Activated naive CD8-positive, alpha-beta T cell treated with anti-CD3 and anti-CD28 coated beads, Interleukin-2, amount 50 U/mL, for 24 hours (primary cell): ENCODE data around the gene SEMA5A.
A peak's percentile ranks its signal among the peaks of the same experiment; 100 is the strongest.

ENCODE experiments used
- ATAC-seq: fragments of 150-1000 bp; cut with Tn5 transposase; one replicate; pipeline ENCODE4 v1.10.0; 2021
- DNase-seq: peaks from one replicate; pipeline ENCODE4 v3.0.0; 2021
- H3K27ac Mint-ChIP-seq: one replicate; pipeline ENCODE4 v1.8.0; 2021; ENCODE audit warnings: mild to moderate bottlenecking, mixed read lengths
- H3K27me3 Mint-ChIP-seq: one replicate; pipeline ENCODE4 v1.8.0; 2021; ENCODE audit warnings: mixed read lengths
- H3K36me3 Mint-ChIP-seq: one replicate; pipeline ENCODE4 v1.8.0; 2021; ENCODE audit warnings: low read depth, mixed read lengths
- H3K4me1 Mint-ChIP-seq: one replicate; pipeline ENCODE4 v1.8.0; 2021; ENCODE audit warnings: mixed read lengths
- H3K4me3 Mint-ChIP-seq: one replicate; pipeline ENCODE4 v1.8.0; 2021; ENCODE audit warnings: mild to moderate bottlenecking, moderate library complexity, mixed read lengths
- H3K9me3 Mint-ChIP-seq: one replicate; pipeline ENCODE4 v1.8.0; 2021; ENCODE audit warnings: mixed read lengths

The SEMA5A gene

GRCh38 chr5:9189681-9190080, 356.2 kb downstream of the SEMA5A start:
- no peak for DNase-seq
- no peaks in the 10 kb centered on the region for H3K27me3 Mint-ChIP-seq
- H3K9me3 Mint-ChIP-seq = no peaks in the 10 kb centered on the region

DNA sequence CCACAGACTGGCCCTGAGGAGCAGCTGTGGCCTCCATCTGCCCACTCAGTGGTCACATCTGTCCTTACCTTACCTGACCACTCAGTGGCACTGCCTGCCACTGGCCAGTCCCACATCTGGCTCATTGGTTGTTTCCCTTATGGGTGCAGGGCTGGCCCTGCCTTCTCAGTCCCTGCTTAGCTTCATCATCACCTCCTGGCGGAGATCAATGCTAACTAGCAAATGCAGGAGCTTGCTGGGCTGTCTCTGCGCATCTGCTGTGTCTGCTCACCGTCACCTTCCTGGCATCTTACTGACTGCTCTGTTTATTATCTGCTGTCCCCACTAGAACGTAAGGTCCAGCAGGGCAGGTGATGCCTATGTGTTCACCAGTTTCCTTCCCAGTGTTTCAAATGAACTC, 356.9 kb downstream of the SEMA5A start:
- ATAC-seq = no peak
- H3K27me3 Mint-ChIP-seq = no peaks in the 10 kb centered on the region
- no peaks in the 10 kb centered on the region for H3K4me1 Mint-ChIP-seq
- H3K27ac Mint-ChIP-seq = no peak overlapping the region
- no peak for DNase-seq
- H3K36me3 Mint-ChIP-seq = no peaks in the 10 kb centered on the region
- H3K9me3 Mint-ChIP-seq = no peaks in the 10 kb centered on the region
- no peak overlapping the region for H3K4me3 Mint-ChIP-seq

More at GRCh38 chr5:9189681-9190080, 356.2 kb downstream of the SEMA5A start:
- no peak for ATAC-seq
- H3K36me3 Mint-ChIP-seq = no peaks in the 10 kb centered on the region
- H3K4me1 Mint-ChIP-seq = no peaks in the 10 kb centered on the region
- no peak overlapping the region for H3K27ac Mint-ChIP-seq
- no peak overlapping the region for H3K4me3 Mint-ChIP-seq

- peak; percentile 65 for ATAC-seq
- Mint-ChIP-seq H3K27me3 (no peaks in the 10 kb centered on the region), H3K27ac (no peak overlapping the region), H3K4me1 (no peaks in the 10 kb centered on the region), H3K36me3 (no peaks in the 10 kb centered on the region), H3K9me3 (no peaks in the 10 kb centered on the region), H3K4me3 (no peak overlapping the region)
- DNase-seq = no peak
Observed at GRCh38 chr5:9188131-9188530, 357.7 kb downstream of the SEMA5A start.

- Mint-ChIP-seq H3K27ac (no peak overlapping the region), H3K27me3 (no peaks in the 10 kb centered on the region), H3K9me3 (no peaks in the 10 kb centered on the region), H3K36me3 (no peaks in the 10 kb centered on the region), H3K4me1 (no peaks in the 10 kb centered on the region), H3K4me3 (no peak overlapping the region)
- DNase-seq = no peak
- ATAC-seq = no peak
Observed at GRCh38 chr5:9187614-9188013, 358.3 kb downstream of the SEMA5A start.

GRCh38 chr5:9186069-9186468, 359.8 kb downstream of the SEMA5A start:
- ATAC-seq = no peak
- Mint-ChIP-seq H3K27me3 (no peaks in the 10 kb centered on the region), H3K4me3 (no peak overlapping the region), H3K4me1 (no peaks in the 10 kb centered on the region), H3K27ac (no peak overlapping the region), H3K36me3 (no peaks in the 10 kb centered on the region), H3K9me3 (no peaks in the 10 kb centered on the region)
- DNase-seq = no peak

GRCh38 chr5:9183992-9184391, 361.9 kb downstream of the SEMA5A start:
- Mint-ChIP-seq H3K27me3 (no peaks in the 10 kb centered on the region), H3K27ac (no peak overlapping the region), H3K4me3 (no peak overlapping the region), H3K4me1 (no peaks in the 10 kb centered on the region), H3K9me3 (no peaks in the 10 kb centered on the region), H3K36me3 (no peaks in the 10 kb centered on the region)
- no peak for ATAC-seq
- DNase-seq = no peak

DNA sequence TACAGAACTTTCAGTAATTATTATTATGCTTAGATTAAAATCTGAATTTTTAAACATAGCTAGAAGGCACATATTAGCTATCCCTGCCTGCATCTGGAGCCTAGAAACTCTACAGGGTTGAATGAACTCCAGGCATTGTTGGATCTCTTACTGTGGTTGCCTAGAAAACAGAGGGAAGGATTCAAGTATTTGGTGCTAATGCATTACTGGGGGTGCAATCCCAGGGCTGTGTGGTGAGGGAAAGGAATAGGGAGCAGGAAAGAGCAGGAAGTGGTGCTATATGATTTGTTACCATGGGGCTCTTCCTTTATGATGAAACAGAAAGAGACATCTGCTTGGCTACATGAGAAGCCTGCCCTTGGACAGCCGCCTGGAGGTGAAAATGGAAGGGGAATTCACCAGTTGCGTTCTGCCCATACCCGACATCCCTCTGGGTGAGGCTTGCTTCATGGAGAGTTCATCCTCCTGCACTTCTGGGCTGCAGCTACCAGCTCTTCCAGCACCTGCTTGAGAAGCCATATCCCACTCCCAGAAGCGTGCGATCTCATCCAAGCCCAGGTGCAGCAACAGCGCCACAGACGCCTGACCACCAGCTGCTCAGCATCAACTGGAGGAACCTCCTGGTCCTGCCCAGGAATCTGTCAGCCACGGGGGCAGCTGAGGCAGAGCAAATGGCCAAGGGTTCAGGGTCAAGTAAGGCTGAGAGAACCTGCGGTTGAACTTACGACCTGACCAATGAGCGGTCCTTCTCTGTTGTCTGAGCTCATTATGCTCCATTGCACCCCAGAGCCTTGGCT, 362.8 kb downstream of the SEMA5A start:
- Mint-ChIP-seq H3K4me1 (no peaks in the 10 kb centered on the region), H3K36me3 (no peaks in the 10 kb centered on the region), H3K27ac (no peak overlapping the region), H3K4me3 (no peak overlapping the region), H3K9me3 (no peaks in the 10 kb centered on the region), H3K27me3 (no peaks in the 10 kb centered on the region)
- ATAC-seq (no peak), DNase-seq (no peak)

DNA sequence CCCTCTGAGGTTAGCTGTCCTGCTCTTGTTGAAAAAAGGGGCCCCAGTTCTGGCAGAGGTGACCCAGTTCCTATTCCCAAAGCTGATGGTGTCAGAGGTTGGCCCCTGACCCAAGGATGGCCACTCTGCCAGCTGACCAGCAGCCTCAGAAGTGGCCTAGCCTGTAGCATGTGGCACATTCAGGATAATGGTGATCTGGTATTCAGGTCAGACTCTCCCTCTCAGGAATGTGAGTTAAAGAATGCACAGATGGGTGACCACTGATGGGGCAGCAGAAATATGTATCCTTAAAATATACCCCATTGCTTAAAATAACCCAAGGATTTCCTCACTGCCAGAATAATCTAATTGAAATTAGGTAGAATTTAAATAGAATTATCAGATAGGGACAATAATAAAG, 369.2 kb downstream of the SEMA5A start:
- no peak overlapping the region for H3K4me3 Mint-ChIP-seq
- H3K4me1 Mint-ChIP-seq = no peaks in the 10 kb centered on the region
- no peaks in the 10 kb centered on the region for H3K36me3 Mint-ChIP-seq
- H3K27me3 Mint-ChIP-seq = no peaks in the 10 kb centered on the region
- no peak overlapping the region for H3K27ac Mint-ChIP-seq
- peaks cover 7% of the 10 kb centered on the region for H3K9me3 Mint-ChIP-seq
- DNase-seq = no peak
- no peak for ATAC-seq

DNA sequence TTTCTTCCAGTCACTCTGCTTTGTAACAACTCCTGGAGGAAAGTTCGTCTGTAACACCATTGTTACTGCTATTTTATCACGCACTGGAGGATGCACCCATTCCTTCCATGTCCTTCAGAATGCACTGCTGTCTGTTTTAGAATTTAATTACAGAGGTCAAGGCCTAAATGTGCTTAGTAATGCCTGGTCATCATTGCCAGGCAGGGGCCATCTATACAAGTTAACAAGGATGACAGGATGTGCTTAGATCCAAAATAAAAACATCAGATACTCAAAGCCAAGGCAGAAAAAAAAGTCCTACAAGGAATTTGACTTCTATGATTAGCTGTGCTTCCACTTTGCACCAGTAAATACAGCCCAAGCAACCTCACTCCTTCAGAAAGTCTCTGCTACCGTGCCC, 371.4 kb downstream of the SEMA5A start:
- Mint-ChIP-seq H3K36me3 (no peaks in the 10 kb centered on the region), H3K27me3 (no peaks in the 10 kb centered on the region), H3K4me3 (no peak overlapping the region), H3K4me1 (no peaks in the 10 kb centered on the region), H3K27ac (no peak overlapping the region), H3K9me3 (peaks cover 7% of the 10 kb centered on the region)
- DNase-seq = no peak
- ATAC-seq = no peak

DNA sequence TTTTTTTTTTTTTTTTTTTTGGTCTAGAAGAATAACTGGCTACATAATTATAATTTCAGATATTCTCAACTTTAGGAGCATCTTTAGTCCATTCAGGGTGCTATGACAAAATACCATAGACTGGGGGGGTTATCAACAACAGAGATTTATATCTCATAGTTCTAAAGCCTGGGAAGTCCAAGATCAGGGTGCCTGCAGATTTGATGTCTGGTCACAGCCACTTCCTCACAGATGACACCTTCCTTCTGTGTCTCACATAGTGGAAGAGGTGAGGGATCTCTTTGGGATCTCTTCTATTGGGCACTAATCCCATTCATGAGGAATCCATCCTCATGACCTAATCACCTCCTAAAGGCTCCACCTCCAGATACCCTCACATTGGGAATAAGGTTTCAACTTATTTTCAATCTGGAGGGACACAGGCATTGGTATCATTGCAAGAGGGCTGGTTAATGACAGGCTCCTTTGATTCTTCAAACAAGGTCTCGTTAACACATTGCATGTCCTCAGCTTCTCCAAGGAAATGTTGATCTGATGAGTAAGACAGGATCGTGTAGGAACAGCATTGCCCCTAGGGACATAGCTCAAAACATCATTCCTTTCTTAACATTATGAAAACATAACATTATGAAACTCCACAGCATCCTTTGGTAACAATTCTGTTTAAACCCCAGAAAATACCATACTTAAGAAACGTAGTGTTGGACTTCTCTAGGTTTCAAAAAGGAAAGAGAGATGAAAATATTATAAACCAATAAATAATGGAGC, 372.4 kb downstream of the SEMA5A start:
- no peaks in the 10 kb centered on the region for H3K27me3 Mint-ChIP-seq
- no peak for DNase-seq

GRCh38 chr5:9170026-9170425, 375.8 kb downstream of the SEMA5A start:
- no peaks in the 10 kb centered on the region for H3K36me3 Mint-ChIP-seq
- DNase-seq (no peak), ATAC-seq (no peak)
- H3K27ac Mint-ChIP-seq = no peak overlapping the region
- H3K9me3 Mint-ChIP-seq = peaks cover 7% of the 10 kb centered on the region
- no peaks in the 10 kb centered on the region for H3K27me3 Mint-ChIP-seq
- no peaks in the 10 kb centered on the region for H3K4me1 Mint-ChIP-seq
- H3K4me3 Mint-ChIP-seq = no peak overlapping the region

More for the DNA sequence above, 372.4 kb downstream of the SEMA5A start:
- peaks cover 7% of the 10 kb centered on the region for H3K9me3 Mint-ChIP-seq
- no peaks in the 10 kb centered on the region for H3K4me1 Mint-ChIP-seq
- no peak overlapping the region for H3K4me3 Mint-ChIP-seq
- no peaks in the 10 kb centered on the region for H3K36me3 Mint-ChIP-seq
- no peak for ATAC-seq
- H3K27ac Mint-ChIP-seq = no peak overlapping the region

- Mint-ChIP-seq H3K36me3 (no peaks in the 10 kb centered on the region), H3K27me3 (no peaks in the 10 kb centered on the region), H3K9me3 (peaks cover 7% of the 10 kb centered on the region), H3K27ac (no peak overlapping the region), H3K4me1 (no peaks in the 10 kb centered on the region), H3K4me3 (no peak overlapping the region)
- DNase-seq (no peak), ATAC-seq (no peak)
Observed at GRCh38 chr5:9169557-9169902, 376.3 kb downstream of the SEMA5A start.

- no peaks in the 10 kb centered on the region for H3K4me1 Mint-ChIP-seq
- no peaks in the 10 kb centered on the region for H3K36me3 Mint-ChIP-seq
Observed at GRCh38 chr5:9168791-9169556, 376.9 kb downstream of the SEMA5A start.

GRCh38 chr5:9166202-9167112, 379.4 kb downstream of the SEMA5A start:
- no peaks in the 10 kb centered on the region for H3K36me3 Mint-ChIP-seq
- no peaks in the 10 kb centered on the region for H3K27me3 Mint-ChIP-seq
- no peak overlapping the region for H3K4me3 Mint-ChIP-seq
- DNase-seq = no peak
- no peaks in the 10 kb centered on the region for H3K4me1 Mint-ChIP-seq
- H3K27ac Mint-ChIP-seq = no peak overlapping the region
- no peaks in the 10 kb centered on the region for H3K9me3 Mint-ChIP-seq
- ATAC-seq = no peak

More at GRCh38 chr5:9168791-9169556, 376.9 kb downstream of the SEMA5A start:
- Mint-ChIP-seq H3K27me3 (no peaks in the 10 kb centered on the region), H3K4me3 (no peak overlapping the region), H3K9me3 (peaks cover 7% of the 10 kb centered on the region), H3K27ac (no peak overlapping the region)
- ATAC-seq (no peak), DNase-seq (no peak)
